Kidney glomerular epithelial cell (primary cell): ENCODE measurements around the gene LTBP2.

Experiments used
- DNase-seq: peaks from one replicate; lab custom pipeline; 2025; lab: John Stamatoyannopoulos, UW

Gene LTBP2

GRCh38 chr14:74591394-74591793 is 20.6 kb downstream of the LTBP2 start:
- DNase-seq, result no peak

- no peak for DNase-seq
These were observed 22.7 kb downstream of the LTBP2 start for GRCh38 chr14:74589291-74589879.

- DNase-seq, result no peak
These were observed 24.7 kb downstream of the LTBP2 start for GRCh38 chr14:74587363-74587707.

- no peak for DNase-seq
These were observed 25.2 kb downstream of the LTBP2 start for GRCh38 chr14:74586681-74587362.

GRCh38 chr14:74585406-74586335 is 26.4 kb downstream of the LTBP2 start:
- no peak for DNase-seq

GRCh38 chr14:74584951-74585350 is 27.1 kb downstream of the LTBP2 start:
- DNase-seq, result no peak

- DNase-seq, result peak; percentile 93
These were observed 28.2 kb downstream of the LTBP2 start for GRCh38 chr14:74583689-74584434.

GRCh38 chr14:74582910-74583581 is 29.0 kb downstream of the LTBP2 start:
- DNase-seq, result no peak

- no peak for DNase-seq
These were observed 31.8 kb downstream of the LTBP2 start for GRCh38 chr14:74580275-74580672.

GRCh38 chr14:74579447-74580274 is 32.4 kb downstream of the LTBP2 start:
- DNase-seq, result peak; percentile 87

- DNase-seq, result no peak
These were observed 33.6 kb downstream of the LTBP2 start for GRCh38 chr14:74578479-74578878.

GRCh38 chr14:74577948-74578275 is 34.1 kb downstream of the LTBP2 start:
- no peak for DNase-seq

GRCh38 chr14:74577247-74577947 is 34.6 kb downstream of the LTBP2 start:
- DNase-seq, result no peak

- DNase-seq, result no peak
These were observed 36.1 kb downstream of the LTBP2 start for GRCh38 chr14:74575936-74576335.

- DNase-seq, result no peak
These were observed 36.5 kb downstream of the LTBP2 start for GRCh38 chr14:74575507-74575906.

- DNase-seq, result no peak
These were observed 37.3 kb downstream of the LTBP2 start for GRCh38 chr14:74574706-74575105.

- DNase-seq, result no peak
These were observed 38.0 kb downstream of the LTBP2 start for GRCh38 chr14:74574090-74574433.

GRCh38 chr14:74573421-74574089 is 38.5 kb downstream of the LTBP2 start:
- peak; percentile 84 for DNase-seq

GRCh38 chr14:74572726-74573301 is 39.2 kb downstream of the LTBP2 start:
- peak; percentile 77 for DNase-seq
